Naive thymus-derived CD4-positive, alpha-beta T cell (primary cell): ENCODE data around the gene ABCA1. TPM values are rescaled to one million over a fixed set of nuclear protein-coding genes. Genes with fewer than 3 reads are reported as not detected.

ENCODE experiments used
- ATAC-seq: fragments of 150-1000 bp; cut with Tn5 transposase; 2 replicates; pipeline ENCODE4 v1.10.0; 2021; ENCODE audit warnings: mild to moderate bottlenecking, moderate library complexity
- CTCF ChIA-PET: fragments of 350-600 bp; sonication (Branson Sonifier 250); formaldehyde crosslinking; loops from one replicate; lab custom pipeline; 2021; ENCODE audit warnings: antibody characterized with exemption; lab: Charles Lee
- POLR2A ChIA-PET: fragments of 350-600 bp; sonication (Branson Sonifier 250); formaldehyde crosslinking; loops from one replicate; lab custom pipeline; 2021; ENCODE audit warnings: antibody characterized with exemption, inconsistent platforms; lab: Charles Lee
- DNase-seq, 9 donors: peaks; one replicate each; pipeline versions ENCODE4 v3.0.0 to v3.0.0-alpha.2; 2020 to 2022; ENCODE audit warnings: mixed read lengths in 1 of 9
- H3K27ac ChIP-seq: one replicate; pipeline ENCODE4 v1.7.0; 2013; ENCODE audit warnings: mild to moderate bottlenecking, low read depth, low read length, moderate library complexity
- H3K27me3 ChIP-seq, 2 donors: one replicate each; pipeline ENCODE4 v1.7.0; 2013; ENCODE audit warnings: low read length in 2 of 2, mild to moderate bottlenecking in 2 of 2, moderate library complexity in 2 of 2; ENCODE audit not compliant: control insufficient read depth in 2 of 2, insufficient read depth in 2 of 2
- H3K36me3 ChIP-seq, 3 experiments: 1 replicate in 2 of 3; 2 replicates in 1 of 3; pipeline ENCODE4 v1.7.0; 2013; ENCODE audit warnings: low read length in 3 of 3, mild to moderate bottlenecking in 3 of 3, moderate library complexity in 1 of 3; ENCODE audit not compliant: insufficient read depth in 3 of 3, control insufficient read depth in 2 of 3
- H3K4me1 ChIP-seq, 2 donors: one replicate each; pipeline ENCODE4 v1.7.0; 2013; ENCODE audit warnings: low read length in 2 of 2, mild to moderate bottlenecking in 2 of 2, moderate library complexity in 1 of 2; ENCODE audit not compliant: control insufficient read depth in 2 of 2, insufficient read depth in 2 of 2
- H3K4me3 ChIP-seq: 2 replicates; pipeline ENCODE4 v1.7.0; 2013; ENCODE audit warnings: mild to moderate bottlenecking, low read length
- H3K9me3 ChIP-seq, 3 experiments: 1 replicate in 2 of 3; 2 replicates in 1 of 3; pipeline ENCODE4 v1.7.0; 2013; ENCODE audit warnings: low read length in 3 of 3; ENCODE audit not compliant: control insufficient read depth in 2 of 3
- H3K27ac Mint-ChIP-seq, 9 donors: one replicate each; pipeline ENCODE4 v1.8.0; 2020 to 2022; ENCODE audit warnings: mixed read lengths in 9 of 9, mild to moderate bottlenecking in 8 of 9, moderate library complexity in 5 of 9, inconsistent platforms in 2 of 9
- H3K27me3 Mint-ChIP-seq, 5 donors: one replicate each; pipeline ENCODE4 v1.8.0; 2021 to 2022; ENCODE audit warnings: mixed read lengths in 5 of 5, mild to moderate bottlenecking in 1 of 5
- H3K36me3 Mint-ChIP-seq, 5 donors: one replicate each; pipeline ENCODE4 v1.8.0; 2020 to 2022; ENCODE audit warnings: mixed read lengths in 5 of 5, mild to moderate bottlenecking in 3 of 5, inconsistent platforms in 1 of 5
- H3K4me1 Mint-ChIP-seq, 7 donors: one replicate each; pipeline ENCODE4 v1.8.0; 2020 to 2022; ENCODE audit warnings: mixed read lengths in 7 of 7, mild to moderate bottlenecking in 3 of 7, inconsistent platforms in 1 of 7
- H3K4me3 Mint-ChIP-seq, 10 donors: one replicate each; pipeline ENCODE4 v1.8.0; 2020 to 2022; ENCODE audit warnings: mild to moderate bottlenecking in 10 of 10, mixed read lengths in 10 of 10, moderate library complexity in 6 of 10, inconsistent platforms in 2 of 10
- H3K9me3 Mint-ChIP-seq, 11 donors: one replicate each; pipeline ENCODE4 v1.8.0; 2020 to 2022; ENCODE audit warnings: mixed read lengths in 11 of 11, mild to moderate bottlenecking in 4 of 11, inconsistent platforms in 1 of 11, moderate library complexity in 1 of 11
- intact Hi-C, 2 donors: fragments of 100-400 bp; cut with micrococcal nuclease; formaldehyde crosslinking; loops; one replicate each; pipeline ENCODE4 v1.15.1; 2023
- polyA plus RNA-seq, 2 donors: library from polyadenylated mRNA; unstranded; fragments of 300-500 nt; fragmentation: Illumina TruSeq; gene quantifications; one replicate each; pipeline ENCODE4 v1.2.3, GENCODE V29; 2021
- total RNA-seq, 6 experiments: library from RNA in 5 of 6; stranded (reverse) in 5 of 6; gene quantifications; 1 replicate in 5 of 6; 2 replicates in 1 of 6; pipeline ENCODE4 v1.2.3 and lab custom pipeline; 2021 to 2026

ABCA1 gene
- total and polyA plus RNA-seq, 7 experiments from 2014 or later: 0.25 to 19.4 (median 1.0) TPM

GRCh38 chr9:104795857-104796256 is 132.1 kb downstream of the ABCA1 start:
- no peak overlapping the region for H3K4me3 Mint-ChIP-seq
- H3K27me3 Mint-ChIP-seq: no peaks in the 10 kb centered on the region
- no peaks in the 10 kb centered on the region for H3K4me1 ChIP-seq
- no peaks in the 10 kb centered on the region for H3K9me3 Mint-ChIP-seq
- DNase-seq (no peak), ATAC-seq (no peak)
- intact Hi-C loops: no loop called here
- H3K4me3 ChIP-seq: no peak overlapping the region
- H3K27me3 ChIP-seq: no peaks in the 10 kb centered on the region
- peak overlapping the region in 1 of 9 donors; percentile 10 for H3K27ac Mint-ChIP-seq
- no peaks in the 10 kb centered on the region for H3K9me3 ChIP-seq
- H3K4me1 Mint-ChIP-seq: peaks cover 0 to 2% (median 0%) of the 10 kb centered on the region in 7 donors
- no peak overlapping the region for H3K27ac ChIP-seq
- peaks cover 0 to 75% (median 38%) of the 10 kb centered on the region in 5 donors for H3K36me3 Mint-ChIP-seq
- POLR2A ChIA-PET: no interaction called here
- CTCF ChIA-PET: no interaction called here
- H3K36me3 ChIP-seq: peaks cover 0 to 65% (median 4%) of the 10 kb centered on the region in 3 experiments

GRCh38 chr9:104795082-104795481 is 132.9 kb downstream of the ABCA1 start:
- Mint-ChIP-seq H3K4me1 (peaks cover 0 to 2% (median 0%) of the 10 kb centered on the region in 7 donors), H3K27ac (no peak overlapping the region), H3K36me3 (peaks cover 0 to 72% (median 38%) of the 10 kb centered on the region in 5 donors), H3K4me3 (no peak overlapping the region), H3K27me3 (no peaks in the 10 kb centered on the region), H3K9me3 (no peaks in the 10 kb centered on the region)
- peaks cover 0 to 59% (median 4%) of the 10 kb centered on the region in 3 experiments for H3K36me3 ChIP-seq
- H3K4me1 ChIP-seq: no peaks in the 10 kb centered on the region
- ChIA-PET CTCF (no interaction called here), POLR2A (no interaction called here)
- DNase-seq (no peak), ATAC-seq (no peak)
- no peak overlapping the region for H3K27ac ChIP-seq
- no peaks in the 10 kb centered on the region for H3K27me3 ChIP-seq
- no peaks in the 10 kb centered on the region for H3K9me3 ChIP-seq
- H3K4me3 ChIP-seq: no peak overlapping the region
- intact Hi-C loops: no loop called here

- no peak overlapping the region for H3K4me3 ChIP-seq
- no peak for DNase-seq
- no peaks in the 10 kb centered on the region for H3K4me1 ChIP-seq
- Mint-ChIP-seq H3K9me3 (no peaks in the 10 kb centered on the region), H3K4me3 (no peak overlapping the region), H3K36me3 (peaks cover 0 to 66% (median 38%) of the 10 kb centered on the region in 5 donors), H3K27ac (no peak overlapping the region), H3K27me3 (no peaks in the 10 kb centered on the region), H3K4me1 (peaks cover 0 to 2% (median 0%) of the 10 kb centered on the region in 7 donors)
- ATAC-seq: no peak
- ChIA-PET POLR2A (no interaction called here), CTCF (no interaction called here)
- no peaks in the 10 kb centered on the region for H3K27me3 ChIP-seq
- H3K27ac ChIP-seq: no peak overlapping the region
- peaks cover 0 to 62% (median 4%) of the 10 kb centered on the region in 3 experiments for H3K36me3 ChIP-seq
- no peaks in the 10 kb centered on the region for H3K9me3 ChIP-seq
- intact Hi-C loops: no loop called here
Observed at GRCh38 chr9:104794070-104794469, 133.9 kb downstream of the ABCA1 start.

GRCh38 chr9:104788251-104788650 is 139.7 kb downstream of the ABCA1 start:
- ATAC-seq (no peak), DNase-seq (no peak)
- ChIA-PET POLR2A (no interaction called here), CTCF (no interaction called here)
- H3K27ac Mint-ChIP-seq: no peak overlapping the region
- peaks cover 0 to 74% (median 0%) of the 10 kb centered on the region in 3 experiments for H3K36me3 ChIP-seq
- no peak overlapping the region for H3K4me3 ChIP-seq
- H3K36me3 Mint-ChIP-seq: peaks cover 0 to 58% (median 20%) of the 10 kb centered on the region in 5 donors
- H3K9me3 ChIP-seq: no peaks in the 10 kb centered on the region
- intact Hi-C loops: no loop called here
- H3K27me3 Mint-ChIP-seq: no peaks in the 10 kb centered on the region
- H3K4me1 Mint-ChIP-seq: peaks cover 0 to 6% (median 0%) of the 10 kb centered on the region in 7 donors
- no peaks in the 10 kb centered on the region for H3K4me1 ChIP-seq
- no peaks in the 10 kb centered on the region for H3K27me3 ChIP-seq
- no peak overlapping the region for H3K4me3 Mint-ChIP-seq
- H3K9me3 Mint-ChIP-seq: no peaks in the 10 kb centered on the region
- H3K27ac ChIP-seq: no peak overlapping the region

- Histone ChIP-seq H3K36me3 (peaks cover 0 to 66% (median 0%) of the 10 kb centered on the region in 3 experiments), H3K9me3 (no peaks in the 10 kb centered on the region), H3K27ac (no peak overlapping the region), H3K4me3 (no peak overlapping the region), H3K27me3 (no peaks in the 10 kb centered on the region), H3K4me1 (no peaks in the 10 kb centered on the region)
- DNase-seq: no peak
- POLR2A ChIA-PET: no interaction called here
- Mint-ChIP-seq H3K9me3 (no peaks in the 10 kb centered on the region), H3K4me1 (peaks cover 0 to 6% (median 0%) of the 10 kb centered on the region in 7 donors), H3K27me3 (no peaks in the 10 kb centered on the region), H3K36me3 (peaks cover 0 to 50% (median 15%) of the 10 kb centered on the region in 5 donors), H3K4me3 (no peak overlapping the region), H3K27ac (no peak overlapping the region)
- no peak for ATAC-seq
- CTCF ChIA-PET: no interaction called here
- intact Hi-C loops: no loop called here
Observed at GRCh38 chr9:104787306-104788015, 140.5 kb downstream of the ABCA1 start.

- H3K27ac Mint-ChIP-seq: no peak overlapping the region
- H3K4me1 Mint-ChIP-seq: peaks cover 0 to 6% (median 0%) of the 10 kb centered on the region in 7 donors
- ATAC-seq (no peak), DNase-seq (no peak)
- no peaks in the 10 kb centered on the region for H3K9me3 Mint-ChIP-seq
- H3K27me3 ChIP-seq: no peaks in the 10 kb centered on the region
- CTCF ChIA-PET: no interaction called here
- intact Hi-C loops: no loop called here
- H3K36me3 ChIP-seq: peaks cover 0 to 56% (median 0%) of the 10 kb centered on the region in 3 experiments
- H3K27me3 Mint-ChIP-seq: no peaks in the 10 kb centered on the region
- no peaks in the 10 kb centered on the region for H3K9me3 ChIP-seq
- H3K36me3 Mint-ChIP-seq: peaks cover 0 to 43% (median 10%) of the 10 kb centered on the region in 5 donors
- POLR2A ChIA-PET: no interaction called here
- no peak overlapping the region for H3K27ac ChIP-seq
- H3K4me3 ChIP-seq: no peak overlapping the region
- H3K4me3 Mint-ChIP-seq: no peak overlapping the region
- no peaks in the 10 kb centered on the region for H3K4me1 ChIP-seq
Observed at GRCh38 chr9:104786293-104786692, 141.7 kb downstream of the ABCA1 start.

- H3K4me1 Mint-ChIP-seq: peaks cover 0 to 6% (median 0%) of the 10 kb centered on the region in 7 donors
- ChIA-PET CTCF (no interaction called here), POLR2A (no interaction called here)
- Histone ChIP-seq H3K36me3 (peaks cover 0 to 50% (median 0%) of the 10 kb centered on the region in 3 experiments), H3K27ac (no peak overlapping the region), H3K4me1 (no peaks in the 10 kb centered on the region), H3K9me3 (no peaks in the 10 kb centered on the region), H3K27me3 (no peaks in the 10 kb centered on the region), H3K4me3 (no peak overlapping the region)
- no peaks in the 10 kb centered on the region for H3K9me3 Mint-ChIP-seq
- no peak overlapping the region for H3K27ac Mint-ChIP-seq
- no peak for ATAC-seq
- peaks cover 0 to 40% (median 10%) of the 10 kb centered on the region in 5 donors for H3K36me3 Mint-ChIP-seq
- H3K4me3 Mint-ChIP-seq: no peak overlapping the region
- H3K27me3 Mint-ChIP-seq: no peaks in the 10 kb centered on the region
- intact Hi-C loops: no loop called here
- DNase-seq: no peak
Observed at GRCh38 chr9:104784098-104784497, 143.9 kb downstream of the ABCA1 start.
